Astrocyte (in vitro differentiated cells and primary cell): ENCODE results near the gene LILRB3.
"Not testable (repeated sequence)": the region's sequence is repeated elsewhere in the genome, so short reads cannot be mapped to it uniquely, and the experiment has no call there.

Experiments
- CTCF ChIP-seq: IDR thresholded peaks from 2 replicates; pipeline ENCODE4 v1.5.1; 2011; ENCODE audit warnings: low read depth, mild to moderate bottlenecking, inconsistent platforms, low read length, moderate library complexity; ENCODE audit not compliant: insufficient read depth
- EZH2 ChIP-seq: IDR thresholded peaks from 2 replicates; pipeline ENCODE4 v1.6.1; 2012; ENCODE audit warnings: mild to moderate bottlenecking, low read length, inconsistent platforms; ENCODE audit not compliant: insufficient read depth

- TF ChIP-seq CTCF, EZH2: not testable (repeated sequence)
Observed at GRCh38 chr19:54272181-54272580, 49.4 kb upstream of the LILRB3 start.
